IMR-90 (cell line): Measurements from ENCODE around the gene ACP1. TPM values are rescaled to one million over a fixed set of nuclear protein-coding genes. Genes with fewer than 3 reads are reported as not detected.

Source experiments
- ATAC-seq: fragments of 200-7000 bp; cut with Tn5 transposase; 2 replicates; pipeline ENCODE4 v1.9.1; 2020; ENCODE audit warnings: low read depth, mild to moderate bottlenecking, moderate library complexity
- Bru-seq: library from RNA; stranded (reverse); fragments of 400-500 nt; gene quantifications from one replicate; lab custom pipeline; 2021; lab: Mats Ljungman, UMichigan
- BruChase-seq, 2 experiments: library from RNA; stranded (reverse); fragments of 400-500 nt; gene quantifications; one replicate each; lab custom pipeline; 2021; lab: Mats Ljungman, UMichigan
- BruUV-seq: library from RNA; stranded (reverse); fragments of 400-500 nt; replicated peaks from 2 replicates; lab custom pipeline; 2021; lab: Mats Ljungman, UMichigan
- CTCF ChIA-PET: fragments of 300-600 bp; formaldehyde crosslinking; extraction: SDS; loops from one replicate; lab custom pipeline; 2021; ENCODE audit warnings: antibody characterized with exemption; lab: Yijun Ruan, JAX
- POLR2A ChIA-PET: fragments of 300-600 bp; sonication (Branson Sonifier 250); formaldehyde crosslinking; loops from one replicate; lab custom pipeline; 2022; ENCODE audit warnings: antibody characterized with exemption; ENCODE audit not compliant: unreplicated experiment; lab: Charles Lee
- DNase-seq: peaks from one replicate; pipeline ENCODE4 v3.0.0; 2013
- H2AFZ ChIP-seq: replicated peaks from 2 replicates; pipeline ENCODE3; 2013; ENCODE audit warnings: low read length, mild to moderate bottlenecking; ENCODE audit not compliant: poor library complexity
- H2AK5ac ChIP-seq: 2 replicates; pipeline ENCODE4 v1.6.1; 2013; ENCODE audit warnings: low read depth, low read length, inconsistent platforms
- H2AK9ac ChIP-seq: replicated peaks from 2 replicates; pipeline ENCODE3; 2013; ENCODE audit warnings: mild to moderate bottlenecking, low read depth, low read length, moderate library complexity; ENCODE audit not compliant: poor library complexity
- H2BK120ac ChIP-seq: 2 replicates; pipeline ENCODE4 v1.6.1; 2013; ENCODE audit warnings: low read depth, low read length, inconsistent platforms
- H2BK15ac ChIP-seq: 3 replicates; pipeline ENCODE4 v1.6.1; 2013; ENCODE audit warnings: low read depth, low read length, inconsistent platforms
- H2BK20ac ChIP-seq: 2 replicates; pipeline ENCODE4 v1.6.1; 2013; ENCODE audit warnings: low read depth, mild to moderate bottlenecking, inconsistent platforms, low read length, moderate library complexity
- H2BK5ac ChIP-seq: 2 replicates; pipeline ENCODE4 v1.6.1; 2013; ENCODE audit warnings: mild to moderate bottlenecking, low read depth, low read length, inconsistent platforms; ENCODE audit not compliant: poor library complexity, severe bottlenecking
- H3K14ac ChIP-seq: replicated peaks from 2 replicates; pipeline ENCODE4 v1.6.1; 2013; ENCODE audit warnings: low read depth, low read length, inconsistent platforms
- H3K18ac ChIP-seq: 2 replicates; pipeline ENCODE4 v1.6.1; 2013; ENCODE audit warnings: low read depth, low read length, control low read depth
- H3K23ac ChIP-seq: 2 replicates; pipeline ENCODE4 v1.6.1; 2013; ENCODE audit warnings: low read depth, low read length, inconsistent platforms
- H3K27ac ChIP-seq: 2 replicates; pipeline ENCODE4 v1.5.1; 2013; ENCODE audit warnings: mild to moderate bottlenecking, control low read depth, low read length; ENCODE audit not compliant: insufficient read depth
- H3K27me3 ChIP-seq: 2 replicates; pipeline ENCODE4 v1.6.1; 2013; ENCODE audit warnings: low read length; ENCODE audit not compliant: control insufficient read depth, insufficient read depth
- H3K36me3 ChIP-seq: 2 replicates; pipeline ENCODE4 v1.6.1; 2013; ENCODE audit warnings: low read length, mixed read lengths; ENCODE audit not compliant: control insufficient read depth, insufficient read depth
- H3K4ac ChIP-seq: 2 replicates; pipeline ENCODE4 v1.6.1; 2013; ENCODE audit warnings: low read depth, low read length, inconsistent platforms
- H3K4me1 ChIP-seq: 2 replicates; pipeline ENCODE4 v1.6.1; 2013; ENCODE audit warnings: low read length, mixed read lengths; ENCODE audit not compliant: control insufficient read depth, insufficient read depth
- H3K4me2 ChIP-seq: 2 replicates; pipeline ENCODE4 v1.6.1; 2013; ENCODE audit warnings: low read depth, mild to moderate bottlenecking, control low read depth, low read length, moderate library complexity
- H3K4me3 ChIP-seq: 2 replicates; pipeline ENCODE4 v1.5.1; 2013; ENCODE audit warnings: low read depth, mild to moderate bottlenecking, control low read depth, low read length, moderate library complexity; ENCODE audit not compliant: insufficient read depth
- H3K56ac ChIP-seq: 2 replicates; pipeline ENCODE4 v1.6.1; 2013; ENCODE audit warnings: low read length, inconsistent platforms; ENCODE audit not compliant: insufficient read depth; ENCODE audit errors: extremely low read depth
- H3K79me1 ChIP-seq, 2 experiments: 2 replicates each; pipeline ENCODE4 v1.6.1; 2013; ENCODE audit warnings: low read length in 2 of 2, inconsistent platforms in 1 of 2, low read depth in 1 of 2
- H3K9ac ChIP-seq: 2 replicates; pipeline ENCODE4 v1.6.1; 2013; ENCODE audit warnings: low read depth, low read length, control low read depth
- H3K9me1 ChIP-seq: 2 replicates; pipeline ENCODE4 v1.6.1; 2013; ENCODE audit warnings: low read length, inconsistent platforms; ENCODE audit not compliant: insufficient read depth
- H3K9me3 ChIP-seq: 2 replicates; pipeline ENCODE4 v1.6.1; 2013; ENCODE audit warnings: low read length; ENCODE audit not compliant: control insufficient read depth, insufficient read depth
- H4K20me1 ChIP-seq: 2 replicates; pipeline ENCODE4 v1.6.1; 2013; ENCODE audit warnings: low read length, inconsistent platforms; ENCODE audit not compliant: insufficient read depth
- H4K5ac ChIP-seq: 2 replicates; pipeline ENCODE4 v1.6.1; 2013; ENCODE audit warnings: mild to moderate bottlenecking, low read depth, low read length, control low read depth
- H4K8ac ChIP-seq, 2 experiments: 2 replicates each; pipeline ENCODE4 v1.6.1; 2013; ENCODE audit warnings: low read depth in 2 of 2, low read length in 2 of 2, control low read depth in 1 of 2, inconsistent platforms in 1 of 2
- H4K91ac ChIP-seq: 2 replicates; pipeline ENCODE4 v1.6.1; 2013; ENCODE audit warnings: low read depth, low read length, inconsistent platforms; ENCODE audit not compliant: insufficient read depth
- BHLHE40 ChIP-seq: fragments of 150-350 bp; IDR thresholded peaks from 2 replicates; pipeline ENCODE4 v1.6.1; 2016; ENCODE audit warnings: mild to moderate bottlenecking, low read depth, low read length
- CEBPB ChIP-seq: IDR thresholded peaks from 2 replicates; pipeline ENCODE4 v1.6.1; 2012; ENCODE audit warnings: low read depth, low read length, improper control_type of control experiment
- CHD1 ChIP-seq: IDR thresholded peaks from 2 replicates; pipeline ENCODE4 v1.6.1; 2012; ENCODE audit warnings: low read depth, low read length, improper control_type of control experiment
- MXI1 ChIP-seq: IDR thresholded peaks from 2 replicates; pipeline ENCODE4 v1.6.1; 2012; ENCODE audit warnings: low read depth, mild to moderate bottlenecking, low read length, moderate library complexity, borderline replicate concordance
- POLR2A ChIP-seq: IDR thresholded peaks from 2 replicates; pipeline ENCODE4 v1.6.1; 2012; ENCODE audit warnings: mild to moderate bottlenecking, low read depth, low read length
- RCOR1 ChIP-seq: IDR thresholded peaks from 2 replicates; pipeline ENCODE4 v1.6.1; 2012; ENCODE audit warnings: mild to moderate bottlenecking, low read length, improper control_type of control experiment; ENCODE audit not compliant: insufficient replicate concordance
- WGBS, 2 experiments: methylation state at CpG; one replicate each; pipeline versions ENCODE4 v1.1.5 to v1.1.7; 2013; ENCODE audit warnings: missing lambda C conversion rate in 2 of 2; ENCODE audit not compliant: insufficient read length in 1 of 2; ENCODE audit errors: extremely low coverage in 2 of 2; 5-methylcytosine and 5-hydroxymethylcytosine counted together
- dilution Hi-C: fragments of 300-500 bp; cut with HindIII; formaldehyde crosslinking; loops from one replicate; pipeline ENCODE4 v1.14.3; 2018; ENCODE audit warnings: low sequenced_read_pairs; ENCODE audit not compliant: unreplicated experiment
- in situ Hi-C: fragments of 300-500 bp; cut with MboI; formaldehyde crosslinking; loops from 3 replicates; pipeline ENCODE4 v1.14.3; 2019; ENCODE audit warnings: low sequenced_read_pairs, inconsistent platforms, mixed read lengths
- intact Hi-C: fragments of 100-400 bp; cut with micrococcal nuclease; formaldehyde crosslinking; loops from 2 replicates; pipeline ENCODE4 v1.10.0; 2022
- long read RNA-seq: library from polyadenylated mRNA; unstranded; transcript quantifications from one replicate; pipeline ENCODE4 v2.0.0, GENCODE V29; 2021; ENCODE audit not compliant: unreplicated experiment
- polyA plus RNA-seq, 3 experiments: library from polyadenylated mRNA; depleted of rRNA; stranded (reverse); fragments of >200 nt; gene quantifications; 2 replicates each; pipeline ENCODE4 v1.2.3, GENCODE V29; 2012; ENCODE audit warnings: low replicate concordance in 1 of 3
- total RNA-seq: library from RNA; depleted of rRNA; stranded (reverse); fragments of >200 nt; gene quantifications from 2 replicates; pipeline ENCODE4 v1.2.3, GENCODE V29; 2012; rRNA removed
- TF ChIP-seq, protein P1 (sequence below): fragments of 150-350 bp; IDR thresholded peaks from 2 replicates; pipeline ENCODE4 v1.6.1; 2017; ENCODE audit warnings: mild to moderate bottlenecking, antibody characterized with exemption, low read length, low read depth
- TF ChIP-seq, protein P2 (sequence below): conservative IDR thresholded peaks from 2 replicates; pipeline ENCODE4 v1.5.1; 2012; ENCODE audit warnings: mild to moderate bottlenecking, low read depth, low read length, improper control_type of control experiment

The ACP1 gene
- 85.7 and 123 TPM in 2 replicates for total RNA-seq
- polyA plus RNA-seq (2012; rRNA removed), result 89.6 and 104 TPM in 2 replicates
- polyA plus RNA-seq (2012; cell fraction: cytosol; rRNA removed), result 27.0 and 53.3 TPM in 2 replicates
- 18.7 and 88.2 TPM in 2 replicates for polyA plus RNA-seq (2012; cell fraction: nucleus; rRNA removed; ENCODE audit: low replicate concordance)
- Bru-seq, nascent RNA, result percentile 90 among the genes with signal in this experiment
- percentile 78 among the genes with signal in this experiment for BruChase-seq, experiment 1, labeled RNA remaining after a 6-hour chase
- BruChase-seq, experiment 2, labeled RNA remaining after a 2-hour chase, result percentile 75 among the genes with signal in this experiment
- long read RNA-seq, transcript ACP1-201 (6 exons, 1,549 nt), result major isoform, 67 of 134 reads
- long read RNA-seq, transcript ACP1-209 (7 exons, 577 nt), result minor isoform, 25 of 134 reads
- long read RNA-seq, transcript ACP1-202 (6 exons, 1,552 nt), result minor isoform, 30 of 134 reads
- long read RNA-seq, partial matches to known transcripts, result 0 of 134 reads
- long read RNA-seq, other reads (novel, unspliced or antisense), result 10 of 134 reads

DNA sequence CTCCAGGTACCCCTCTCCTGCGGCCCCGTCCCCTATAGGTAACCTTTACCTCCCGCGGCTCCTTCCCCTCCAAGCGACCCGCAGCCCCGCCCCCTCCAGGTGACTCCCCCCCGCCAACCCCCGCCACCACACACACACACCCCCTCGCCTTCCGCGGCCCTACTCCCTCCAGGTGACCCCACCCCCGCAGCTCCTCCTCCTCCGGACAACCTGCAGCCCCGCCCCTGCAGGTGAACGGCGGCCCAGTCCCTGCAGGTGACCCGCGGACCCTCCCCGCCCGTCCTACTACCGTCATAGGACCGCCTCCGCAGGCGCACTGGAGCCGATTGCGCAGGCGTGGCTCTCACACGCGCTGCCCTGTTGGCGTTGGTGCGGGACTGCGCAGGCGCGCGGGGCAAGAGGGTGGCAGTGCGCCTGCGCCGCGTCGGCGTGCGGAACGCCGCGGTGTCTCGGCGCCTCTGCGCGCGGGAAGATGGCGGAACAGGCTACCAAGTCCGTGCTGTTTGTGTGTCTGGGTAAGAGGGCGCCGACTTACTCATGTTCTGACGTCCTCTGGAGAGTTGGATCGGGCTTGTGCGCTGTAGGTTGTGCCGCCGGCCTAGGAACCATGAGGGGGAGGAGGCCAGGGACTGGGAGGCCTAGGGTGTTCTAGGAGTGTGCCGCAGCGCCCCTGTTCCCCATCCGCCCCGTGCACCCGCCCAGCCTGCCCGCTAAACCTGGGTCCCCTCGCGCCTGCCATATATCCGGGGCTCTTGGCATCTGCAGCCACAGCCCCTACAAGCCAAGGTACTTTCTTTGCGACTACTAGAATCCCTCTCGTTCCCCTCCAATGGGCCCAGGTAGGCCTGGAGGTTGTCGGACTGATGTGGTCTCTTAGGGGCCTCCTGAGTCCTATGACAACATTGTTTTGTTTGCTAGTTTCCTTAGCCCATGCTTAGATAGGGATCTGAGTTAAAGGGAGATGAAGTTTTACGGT is at the start of gene ACP1:
TSS of gene ACP1 (plus strand) at position 455 of the 976 bp plus-strand sequence. CDS start at position 473, 18 bp downstream.
- Histone ChIP-seq H3K9me3 (no peaks in the 10 kb centered on the region), H3K4me3 (peak within 1 kb of the TSS; percentile 98), H3K4ac (peak within 1 kb of the TSS; percentile 97), H2BK120ac (no peak within 1 kb of the TSS), H2BK5ac (peak within 1 kb of the TSS; percentile 95), H2AFZ (peak within 1 kb of the TSS; percentile 96), H3K36me3 (no peaks in the 10 kb centered on the region; the same call in 1 of the 2 replicates), H2AK9ac (peak within 1 kb of the TSS; percentile 92), H3K14ac (peak within 1 kb of the TSS; percentile 99), H4K8ac (peak within 1 kb of the TSS; percentile 74 to 99), H2AK5ac (peak within 1 kb of the TSS; percentile 59), H3K27ac (peak within 1 kb of the TSS; percentile 95), H3K27me3 (no peaks in the 10 kb centered on the region), H3K9me1 (peaks cover 3% of the 10 kb centered on the region), H3K9ac (peak within 1 kb of the TSS; percentile 99), H4K20me1 (peaks cover 27% of the 10 kb centered on the region), H3K18ac (peak within 1 kb of the TSS; percentile 95), H4K5ac (peak within 1 kb of the TSS; percentile 100), H2BK20ac (no peak within 1 kb of the TSS), H3K56ac (peak within 1 kb of the TSS; percentile 62), H2BK15ac (no peak within 1 kb of the TSS), H4K91ac (peak within 1 kb of the TSS; percentile 98), H3K4me1 (peaks cover 12% of the 10 kb centered on the region), H3K23ac (peak within 1 kb of the TSS; percentile 96), H3K79me1 (peaks cover 14 to 39% of the 10 kb centered on the region in 2 experiments), H3K4me2 (peak within 1 kb of the TSS; percentile 92)
- CTCF ChIA-PET, result no interaction called here
- DNase-seq (peak; percentile 93), ATAC-seq (peak; percentile 86)
- dilution Hi-C loops (no loop called here), in situ Hi-C loops (no loop called here), intact Hi-C loops (loop anchor here (1.0 to 5.0 kb wide), 2 partner anchors 26 to 413 kb away; partner anchors contain the start of gene TMEM18)
- BruUV-seq, result no TSS peak
- POLR2A ChIA-PET, result interaction anchor here (0.5 kb wide), 1 partner anchor 21 kb away, joined by 3 read pairs; no protein-coding TSS in a partner anchor
- no peak for TF ChIP-seq CHD1
- TF ChIP-seq CEBPB, result peak; percentile 68
- peak; percentile 89 for TF ChIP-seq POLR2A
- TF ChIP-seq, protein P1, sequence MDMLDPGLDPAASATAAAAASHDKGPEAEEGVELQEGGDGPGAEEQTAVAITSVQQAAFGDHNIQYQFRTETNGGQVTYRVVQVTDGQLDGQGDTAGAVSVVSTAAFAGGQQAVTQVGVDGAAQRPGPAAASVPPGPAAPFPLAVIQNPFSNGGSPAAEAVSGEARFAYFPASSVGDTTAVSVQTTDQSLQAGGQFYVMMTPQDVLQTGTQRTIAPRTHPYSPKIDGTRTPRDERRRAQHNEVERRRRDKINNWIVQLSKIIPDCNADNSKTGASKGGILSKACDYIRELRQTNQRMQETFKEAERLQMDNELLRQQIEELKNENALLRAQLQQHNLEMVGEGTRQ, result peak; percentile 35; the same call in 1 of the 2 replicates
- TF ChIP-seq BHLHE40, result peak; percentile 5; the same call in 1 of the 2 replicates
- no peak for TF ChIP-seq RCOR1
- TF ChIP-seq, protein P2, sequence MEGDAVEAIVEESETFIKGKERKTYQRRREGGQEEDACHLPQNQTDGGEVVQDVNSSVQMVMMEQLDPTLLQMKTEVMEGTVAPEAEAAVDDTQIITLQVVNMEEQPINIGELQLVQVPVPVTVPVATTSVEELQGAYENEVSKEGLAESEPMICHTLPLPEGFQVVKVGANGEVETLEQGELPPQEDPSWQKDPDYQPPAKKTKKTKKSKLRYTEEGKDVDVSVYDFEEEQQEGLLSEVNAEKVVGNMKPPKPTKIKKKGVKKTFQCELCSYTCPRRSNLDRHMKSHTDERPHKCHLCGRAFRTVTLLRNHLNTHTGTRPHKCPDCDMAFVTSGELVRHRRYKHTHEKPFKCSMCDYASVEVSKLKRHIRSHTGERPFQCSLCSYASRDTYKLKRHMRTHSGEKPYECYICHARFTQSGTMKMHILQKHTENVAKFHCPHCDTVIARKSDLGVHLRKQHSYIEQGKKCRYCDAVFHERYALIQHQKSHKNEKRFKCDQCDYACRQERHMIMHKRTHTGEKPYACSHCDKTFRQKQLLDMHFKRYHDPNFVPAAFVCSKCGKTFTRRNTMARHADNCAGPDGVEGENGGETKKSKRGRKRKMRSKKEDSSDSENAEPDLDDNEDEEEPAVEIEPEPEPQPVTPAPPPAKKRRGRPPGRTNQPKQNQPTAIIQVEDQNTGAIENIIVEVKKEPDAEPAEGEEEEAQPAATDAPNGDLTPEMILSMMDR, result 0 out of 2 replicates have a peak, but pooled peaks have one; percentile 2
- peak; percentile 83; the same call in 1 of the 2 replicates for TF ChIP-seq MXI1
- 0% methylated on average over 21 of the region's 73 CpGs; no CpG with 5 or more reads in 1 of the 2 experiments for WGBS, 2 experiments
